ENCODE measurements around the gene LDLRAD1. TPM values are rescaled to one million over a fixed set of nuclear protein-coding genes. Genes with fewer than 3 reads are reported as not detected.
A peak's percentile ranks its signal among the peaks of the same experiment; 100 is the strongest.
"Not testable (repeated sequence)": the region's sequence is repeated elsewhere in the genome, so short reads cannot be mapped to it uniquely, and the experiment has no call there.

Gene LDLRAD1
- total RNA-seq, 1 donor from 2014 or later = 0.41 TPM

- no peak overlapping the region for H3K27ac ChIP-seq
- no peak overlapping the region for H3K4me3 ChIP-seq
- ATAC-seq (peak; percentile 81), DNase-seq (no peak)
- no peak for TF ChIP-seq CTCF (IDR thresholded peaks at IDR 0.05)
- intact Hi-C loops (cut with DNase I) = no loop called here
- H3K36me3 ChIP-seq = no peaks in the 10 kb centered on the region
- no peaks in the 10 kb centered on the region for H3K9me3 ChIP-seq
- H3K4me1 ChIP-seq = peaks cover 5% of the 10 kb centered on the region
- no peaks in the 10 kb centered on the region for H3K27me3 ChIP-seq
These were observed 16.4 kb downstream of the LDLRAD1 start for GRCh38 chr1:54001591-54001990.

DNA sequence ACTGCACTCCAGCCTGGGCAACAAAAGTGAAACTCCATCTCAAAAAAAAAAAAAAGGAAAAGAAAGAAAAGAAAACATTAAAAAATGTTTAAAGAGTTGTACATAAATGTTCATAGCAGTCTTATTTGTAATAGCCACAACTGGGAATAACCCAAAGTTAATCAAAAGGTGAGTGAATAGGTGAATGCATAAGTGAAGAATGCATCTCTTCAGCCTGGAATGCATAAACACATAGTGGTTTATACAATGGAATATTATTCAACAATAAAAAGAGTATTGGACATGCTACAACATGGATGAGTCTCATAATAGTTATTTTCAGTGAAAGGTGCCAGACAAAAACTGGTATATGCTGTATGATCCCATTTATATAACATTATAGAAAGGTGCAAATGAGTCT is 18.1 kb downstream of the LDLRAD1 start:
- no peak for ATAC-seq
- no peak for TF ChIP-seq CTCF (IDR thresholded peaks at IDR 0.05)
- H3K27ac ChIP-seq = no peak overlapping the region

DNA sequence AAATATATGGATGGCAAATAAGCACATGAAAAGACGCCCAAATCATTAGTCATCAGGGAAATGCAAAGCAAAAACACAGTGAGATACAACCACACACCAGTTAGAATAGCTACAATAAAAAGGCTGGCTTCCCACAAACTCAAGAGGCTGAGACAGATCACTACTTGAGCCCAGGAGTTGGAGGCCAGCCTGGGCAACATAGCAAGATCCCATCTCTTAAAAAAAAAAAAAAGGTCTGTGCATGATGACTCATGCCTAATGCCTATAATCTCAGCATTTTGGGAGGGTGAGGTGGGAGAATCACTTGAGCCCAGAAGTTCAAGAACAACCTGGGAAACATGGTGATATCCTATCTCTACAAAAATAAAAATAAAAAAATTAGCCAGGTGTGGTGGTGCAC is 19.8 kb downstream of the LDLRAD1 start:
- Histone ChIP-seq H3K4me1 (peaks cover 5% of the 10 kb centered on the region), H3K27ac (no peak overlapping the region), H3K27me3 (no peaks in the 10 kb centered on the region), H3K9me3 (no peaks in the 10 kb centered on the region), H3K36me3 (no peaks in the 10 kb centered on the region), H3K4me3 (no peak overlapping the region)
- intact Hi-C loops (cut with DNase I) = no loop called here
- ATAC-seq = no peak
- no peak for DNase-seq
- no peak for TF ChIP-seq CTCF (IDR thresholded peaks at IDR 0.05)

More for the DNA sequence above, 18.1 kb downstream of the LDLRAD1 start:
- H3K4me3 ChIP-seq = no peak overlapping the region
- intact Hi-C loops (cut with DNase I) = no loop called here
- peaks cover 5% of the 10 kb centered on the region for H3K4me1 ChIP-seq
- H3K27me3 ChIP-seq = no peaks in the 10 kb centered on the region
- H3K36me3 ChIP-seq = no peaks in the 10 kb centered on the region
- no peaks in the 10 kb centered on the region for H3K9me3 ChIP-seq
- DNase-seq = no peak

DNA sequence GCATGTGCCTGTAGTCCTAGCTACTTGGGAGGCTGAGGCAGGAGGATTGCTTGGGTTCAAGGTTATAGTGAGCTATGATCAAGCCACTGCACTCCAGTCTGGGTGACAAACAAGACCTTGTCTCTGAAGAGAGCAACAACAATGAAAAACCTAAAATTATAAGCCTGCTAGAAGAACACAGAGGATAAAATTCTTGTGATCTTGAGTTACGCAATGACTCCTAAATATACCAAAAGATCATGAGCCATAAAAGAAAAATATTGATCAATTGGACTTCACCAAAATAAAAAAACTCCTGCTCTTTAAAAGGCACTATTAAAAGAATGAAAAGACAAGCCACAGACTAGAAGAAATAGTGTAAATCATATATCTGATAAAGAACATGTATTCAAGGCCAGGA is 22.3 kb downstream of the LDLRAD1 start:
- ATAC-seq (no peak), DNase-seq (no peak)
- Histone ChIP-seq H3K4me1 (no peaks in the 10 kb centered on the region), H3K36me3 (no peaks in the 10 kb centered on the region), H3K9me3 (no peaks in the 10 kb centered on the region), H3K27me3 (no peaks in the 10 kb centered on the region), H3K27ac (no peak overlapping the region), H3K4me3 (no peak overlapping the region)
- intact Hi-C loops (cut with DNase I) = no loop called here
- no peak for TF ChIP-seq CTCF (IDR thresholded peaks at IDR 0.05)

GRCh38 chr1:53994516-53994915 is 23.5 kb downstream of the LDLRAD1 start:
- intact Hi-C loops (cut with DNase I); H3K36me3 ChIP-seq; H3K4me1 ChIP-seq; H3K27me3 ChIP-seq; ATAC-seq; H3K9me3 ChIP-seq; H3K4me3 ChIP-seq; DNase-seq; H3K27ac ChIP-seq: not testable (repeated sequence)

DNA sequence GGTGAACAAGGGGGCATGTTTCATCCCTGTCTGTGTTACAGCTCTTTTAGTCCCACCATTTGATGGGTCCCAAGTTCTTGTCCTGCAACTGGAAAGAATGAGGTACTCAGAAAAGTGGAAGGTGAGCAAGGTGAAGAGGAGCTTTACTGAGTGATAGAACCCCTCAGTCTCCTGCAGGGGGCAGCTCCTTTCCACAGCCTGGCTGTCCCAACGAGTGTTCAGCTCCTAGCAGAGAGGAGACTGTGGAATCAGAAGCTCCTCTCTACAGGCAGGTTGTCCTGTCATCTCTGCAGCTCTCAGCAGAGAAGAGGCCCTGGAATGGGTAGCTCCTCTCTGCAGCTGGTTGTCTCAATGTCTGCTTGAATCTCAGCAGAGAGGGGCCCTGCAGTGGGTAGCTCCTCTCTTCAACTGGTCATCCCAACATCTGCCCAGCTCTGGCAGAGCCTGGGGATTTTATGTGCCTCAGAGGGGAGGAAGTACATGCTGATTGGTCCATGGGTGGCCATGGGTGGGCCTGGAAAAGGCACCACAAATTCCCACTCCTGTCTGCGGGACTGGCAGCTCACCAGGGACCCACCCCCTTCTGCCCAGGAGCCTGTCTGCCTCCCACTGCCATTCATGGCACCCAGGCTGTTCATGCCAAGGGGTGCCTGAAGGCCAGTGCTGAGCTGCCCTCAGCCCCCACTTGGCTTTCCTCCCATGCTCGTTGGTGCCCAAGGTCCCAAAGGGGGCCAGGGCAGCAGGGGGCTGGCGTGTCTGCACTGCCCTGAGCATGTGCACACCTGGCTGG is 25.7 kb downstream of the LDLRAD1 start:
- TF ChIP-seq CTCF (IDR thresholded peaks at IDR 0.05) = no peak
- H3K27me3 ChIP-seq = no peaks in the 10 kb centered on the region
- ATAC-seq (peak; percentile 60), DNase-seq (no peak)
- no peaks in the 10 kb centered on the region for H3K36me3 ChIP-seq
- no peaks in the 10 kb centered on the region for H3K4me1 ChIP-seq
- no peak overlapping the region for H3K4me3 ChIP-seq
- intact Hi-C loops (cut with DNase I) = no loop called here
- no peak overlapping the region for H3K27ac ChIP-seq
- no peaks in the 10 kb centered on the region for H3K9me3 ChIP-seq

All from upper lobe of right lung (tissue), 1 donor.